ENCODE measurements around the gene OOSP2. TPM values are rescaled to one million over a fixed set of nuclear protein-coding genes. Genes with fewer than 3 reads are reported as not detected.
"Not testable (repeated sequence)": the region's sequence is repeated elsewhere in the genome, so short reads cannot be mapped to it uniquely, and the experiment has no call there.

Gene OOSP2
- total RNA-seq, 3 donors from 2014 or later, result not detected

GRCh38 chr11:60003729-60004128 is 36.5 kb upstream of the OOSP2 start:
- TF ChIP-seq POLR2A (IDR thresholded peaks at IDR 0.05) (no peak), POLR2AphosphoS5 (IDR thresholded peaks at IDR 0.05) (no peak)
- TF ChIP-seq, protein P1, sequence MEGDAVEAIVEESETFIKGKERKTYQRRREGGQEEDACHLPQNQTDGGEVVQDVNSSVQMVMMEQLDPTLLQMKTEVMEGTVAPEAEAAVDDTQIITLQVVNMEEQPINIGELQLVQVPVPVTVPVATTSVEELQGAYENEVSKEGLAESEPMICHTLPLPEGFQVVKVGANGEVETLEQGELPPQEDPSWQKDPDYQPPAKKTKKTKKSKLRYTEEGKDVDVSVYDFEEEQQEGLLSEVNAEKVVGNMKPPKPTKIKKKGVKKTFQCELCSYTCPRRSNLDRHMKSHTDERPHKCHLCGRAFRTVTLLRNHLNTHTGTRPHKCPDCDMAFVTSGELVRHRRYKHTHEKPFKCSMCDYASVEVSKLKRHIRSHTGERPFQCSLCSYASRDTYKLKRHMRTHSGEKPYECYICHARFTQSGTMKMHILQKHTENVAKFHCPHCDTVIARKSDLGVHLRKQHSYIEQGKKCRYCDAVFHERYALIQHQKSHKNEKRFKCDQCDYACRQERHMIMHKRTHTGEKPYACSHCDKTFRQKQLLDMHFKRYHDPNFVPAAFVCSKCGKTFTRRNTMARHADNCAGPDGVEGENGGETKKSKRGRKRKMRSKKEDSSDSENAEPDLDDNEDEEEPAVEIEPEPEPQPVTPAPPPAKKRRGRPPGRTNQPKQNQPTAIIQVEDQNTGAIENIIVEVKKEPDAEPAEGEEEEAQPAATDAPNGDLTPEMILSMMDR (IDR thresholded peaks at IDR 0.05), result no peak
- H3K4me3 ChIP-seq, result no peak overlapping the region
- no peaks in the 10 kb centered on the region for H3K9me3 ChIP-seq
- H3K4me1 ChIP-seq, result no peaks in the 10 kb centered on the region
- H3K27me3 ChIP-seq, result no peaks in the 10 kb centered on the region
- no peak overlapping the region for H3K27ac ChIP-seq
- DNase-seq (ENCODE audit: low spot score in 2 of 2), result no peak
- no peaks in the 10 kb centered on the region for H3K36me3 ChIP-seq
- intact Hi-C loops (cut with DNase I; ENCODE audit: low total_unique reads), result no loop called here

DNA sequence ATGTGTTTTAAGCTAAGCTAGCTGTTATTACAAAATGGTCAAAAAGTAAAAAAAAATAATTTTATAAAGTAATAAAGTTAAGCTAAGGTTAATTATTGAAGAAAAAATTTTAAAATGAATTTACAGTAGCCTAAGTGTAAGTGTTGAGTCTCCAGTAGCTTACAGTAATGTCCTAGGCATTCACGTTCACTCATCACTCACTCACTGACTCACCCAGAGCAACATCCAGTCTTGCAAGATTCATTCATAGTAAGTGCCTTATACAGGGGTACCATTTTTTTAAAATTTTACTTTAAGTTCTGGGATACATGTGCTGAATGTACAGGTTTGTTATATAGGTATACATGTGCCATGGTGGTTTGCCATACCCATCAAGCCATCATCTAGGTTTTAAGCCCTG is 34.8 kb upstream of the OOSP2 start:
- Histone ChIP-seq H3K27ac (no peak overlapping the region), H3K4me3 (no peak overlapping the region), H3K36me3 (no peaks in the 10 kb centered on the region), H3K27me3 (no peaks in the 10 kb centered on the region), H3K9me3 (no peaks in the 10 kb centered on the region), H3K4me1 (no peaks in the 10 kb centered on the region)
- no peak for DNase-seq (ENCODE audit: low spot score in 2 of 2)
- intact Hi-C loops (cut with DNase I; ENCODE audit: low total_unique reads), result no loop called here
- TF ChIP-seq POLR2AphosphoS5 (IDR thresholded peaks at IDR 0.05) (no peak), POLR2A (IDR thresholded peaks at IDR 0.05) (no peak)
- TF ChIP-seq, protein P1 (IDR thresholded peaks at IDR 0.05), result no peak

DNA sequence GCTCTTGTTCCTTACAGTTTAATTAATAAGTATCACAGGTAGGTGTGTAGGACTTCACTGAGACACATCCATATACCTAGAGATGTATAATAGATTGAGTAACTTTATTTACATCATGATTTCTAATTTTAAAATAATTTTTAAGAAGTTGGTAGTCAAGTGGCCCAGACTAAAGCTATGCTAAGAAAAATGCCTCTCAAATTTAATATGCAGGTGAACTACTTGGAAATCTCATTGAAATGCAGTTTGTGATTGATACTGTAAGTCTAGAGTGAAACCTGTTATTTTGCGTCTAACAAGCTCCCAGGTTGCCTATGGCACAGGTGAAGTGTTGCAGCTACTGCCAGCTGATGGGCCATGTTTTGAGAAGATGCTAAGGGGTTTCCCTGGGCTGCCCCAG is 23.3 kb upstream of the OOSP2 start, which contains the start of gene OOSP4B:
Gene OOSP4B (plus strand): TSS at position 301 of the 400 bp plus-strand sequence.
- DNase-seq (ENCODE audit: low spot score in 2 of 2), result no peak
- TF ChIP-seq POLR2A (IDR thresholded peaks at IDR 0.05) (no peak), POLR2AphosphoS5 (IDR thresholded peaks at IDR 0.05) (no peak)
- TF ChIP-seq, protein P1 (IDR thresholded peaks at IDR 0.05), result no peak
- no peaks in the 10 kb centered on the region for H3K4me1 ChIP-seq
- no peaks in the 10 kb centered on the region for H3K27me3 ChIP-seq
- H3K36me3 ChIP-seq, result no peaks in the 10 kb centered on the region
- intact Hi-C loops (cut with DNase I; ENCODE audit: low total_unique reads), result no loop called here
- no peak within 1 kb of the TSS for H3K4me3 ChIP-seq
- H3K27ac ChIP-seq, result no peak within 1 kb of the TSS
- H3K9me3 ChIP-seq, result no peaks in the 10 kb centered on the region

GRCh38 chr11:60018058-60018457 is 22.2 kb upstream of the OOSP2 start:
- Histone ChIP-seq H3K4me3 (no peak overlapping the region), H3K27ac (no peak overlapping the region), H3K4me1 (no peaks in the 10 kb centered on the region), H3K36me3 (no peaks in the 10 kb centered on the region), H3K27me3 (no peaks in the 10 kb centered on the region), H3K9me3 (no peaks in the 10 kb centered on the region)
- TF ChIP-seq, protein P1 (IDR thresholded peaks at IDR 0.05), result no peak
- no peak for TF ChIP-seq POLR2A (IDR thresholded peaks at IDR 0.05)
- no peak for TF ChIP-seq POLR2AphosphoS5 (IDR thresholded peaks at IDR 0.05)
- DNase-seq (ENCODE audit: low spot score in 2 of 2), result no peak
- intact Hi-C loops (cut with DNase I; ENCODE audit: low total_unique reads), result no loop called here

DNA sequence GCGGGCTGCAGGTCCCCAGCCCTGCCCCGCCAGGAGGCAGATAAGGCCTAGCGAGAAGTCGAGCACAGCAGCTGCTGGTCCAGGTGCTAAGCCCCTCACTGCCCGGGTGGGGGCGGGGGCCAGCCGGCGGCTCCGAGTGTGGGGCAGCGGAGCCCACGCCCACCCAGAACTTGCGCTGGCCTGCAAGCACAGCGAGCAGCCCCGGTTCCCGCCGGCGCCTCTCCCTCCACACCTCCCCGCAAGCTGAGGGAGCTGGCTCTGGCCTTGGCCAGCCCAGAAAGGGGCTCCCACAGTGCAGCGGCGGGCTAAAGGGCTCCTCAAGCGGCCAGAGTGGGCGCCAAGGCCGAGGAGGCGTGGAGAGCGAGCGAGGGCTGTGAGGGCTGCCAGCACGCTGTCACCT is 19.8 kb upstream of the OOSP2 start:
- H3K4me3 ChIP-seq; H3K27me3 ChIP-seq; intact Hi-C loops (cut with DNase I; ENCODE audit: low total_unique reads); H3K9me3 ChIP-seq; DNase-seq (ENCODE audit: low spot score in 2 of 2); H3K36me3 ChIP-seq; H3K27ac ChIP-seq; H3K4me1 ChIP-seq: not testable (repeated sequence)
